ENCODE results near the gene NAT16. TPM values are rescaled to one million over a fixed set of nuclear protein-coding genes. Genes with fewer than 3 reads are reported as not detected.

Gene NAT16
- total and polyA plus RNA-seq, 9 of the 15 experiments (the other 6 are each of a cell fraction or from before 2014, with no cell fraction given), result 0.04 TPM; not detected in 8

GRCh38 chr7:101126651-101127459, 53.2 kb downstream of the NAT16 start, which contains the start of gene SERPINE1 (continued):
- TF ChIP-seq FOXK1 (CRISPR knock-in tag; IDR thresholded peaks at IDR 0.05; ENCODE audit: borderline replicate concordance) (no peak), U2AF2 (optimal IDR thresholded peaks at IDR 0.05; ENCODE audit: low read depth, low read length) (no peak), RBM34 (IDR thresholded peaks at IDR 0.05; ENCODE audit: borderline replicate concordance, insufficient read depth, low read length) (no peak), MXI1 (IDR thresholded peaks at IDR 0.05; ENCODE audit: low read depth, low read length) (no peak), DPF2 (IDR thresholded peaks at IDR 0.05) (peak; percentile 54), MLLT1 (IDR thresholded peaks at IDR 0.05) (no peak), MAFK (IDR thresholded peaks at IDR 0.05; ENCODE audit: low read length) (no peak), MYNN (IDR thresholded peaks at IDR 0.05) (no peak), MYNN (CRISPR knock-in tag; IDR thresholded peaks at IDR 0.05) (no peak), ZNF77 (CRISPR knock-in tag; IDR thresholded peaks at IDR 0.05) (no peak), ZFP30 (CRISPR knock-in tag; IDR thresholded peaks at IDR 0.05; ENCODE audit: borderline replicate concordance) (no peak), CHD1 (IDR thresholded peaks at IDR 0.05; ENCODE audit: low read length) (no peak), TCF15 (CRISPR knock-in tag; IDR thresholded peaks at IDR 0.05) (no peak), GABPB1 (CRISPR knock-in tag; IDR thresholded peaks at IDR 0.05) (no peak), TFAM (CRISPR knock-in tag; conservative IDR thresholded peaks at IDR 0.05) (no peak), NFE2 (IDR thresholded peaks at IDR 0.05; ENCODE audit: low read depth) (no peak), POU5F1 (IDR thresholded peaks at IDR 0.05; ENCODE audit: borderline replicate concordance, low read depth, low read length, partially characterized antibody) (no peak), HOMEZ (CRISPR knock-in tag; IDR thresholded peaks at IDR 0.05) (no peak), SIX5 (IDR thresholded peaks at IDR 0.05; ENCODE audit: borderline replicate concordance in 1 of 2, insufficient read depth in 1 of 2, low read depth in 1 of 2, low read length in 2 of 2) (no peak), BRF1 (IDR thresholded peaks at IDR 0.05; ENCODE audit: borderline replicate concordance, extremely low read depth, insufficient read length) (no peak)
- TF ChIP-seq, protein P1, sequence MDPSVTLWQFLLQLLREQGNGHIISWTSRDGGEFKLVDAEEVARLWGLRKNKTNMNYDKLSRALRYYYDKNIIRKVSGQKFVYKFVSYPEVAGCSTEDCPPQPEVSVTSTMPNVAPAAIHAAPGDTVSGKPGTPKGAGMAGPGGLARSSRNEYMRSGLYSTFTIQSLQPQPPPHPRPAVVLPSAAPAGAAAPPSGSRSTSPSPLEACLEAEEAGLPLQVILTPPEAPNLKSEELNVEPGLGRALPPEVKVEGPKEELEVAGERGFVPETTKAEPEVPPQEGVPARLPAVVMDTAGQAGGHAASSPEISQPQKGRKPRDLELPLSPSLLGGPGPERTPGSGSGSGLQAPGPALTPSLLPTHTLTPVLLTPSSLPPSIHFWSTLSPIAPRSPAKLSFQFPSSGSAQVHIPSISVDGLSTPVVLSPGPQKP (CRISPR knock-in tag; IDR thresholded peaks at IDR 0.05), result no peak
- TF ChIP-seq, protein P2, sequence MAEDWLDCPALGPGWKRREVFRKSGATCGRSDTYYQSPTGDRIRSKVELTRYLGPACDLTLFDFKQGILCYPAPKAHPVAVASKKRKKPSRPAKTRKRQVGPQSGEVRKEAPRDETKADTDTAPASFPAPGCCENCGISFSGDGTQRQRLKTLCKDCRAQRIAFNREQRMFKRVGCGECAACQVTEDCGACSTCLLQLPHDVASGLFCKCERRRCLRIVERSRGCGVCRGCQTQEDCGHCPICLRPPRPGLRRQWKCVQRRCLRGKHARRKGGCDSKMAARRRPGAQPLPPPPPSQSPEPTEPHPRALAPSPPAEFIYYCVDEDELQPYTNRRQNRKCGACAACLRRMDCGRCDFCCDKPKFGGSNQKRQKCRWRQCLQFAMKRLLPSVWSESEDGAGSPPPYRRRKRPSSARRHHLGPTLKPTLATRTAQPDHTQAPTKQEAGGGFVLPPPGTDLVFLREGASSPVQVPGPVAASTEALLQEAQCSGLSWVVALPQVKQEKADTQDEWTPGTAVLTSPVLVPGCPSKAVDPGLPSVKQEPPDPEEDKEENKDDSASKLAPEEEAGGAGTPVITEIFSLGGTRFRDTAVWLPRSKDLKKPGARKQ (CRISPR knock-in tag; IDR thresholded peaks at IDR 0.05), result no peak
